Peyer's patch (tissue), 4 donors: ENCODE data around the gene P2RY8.

Experiments used
- POLR2A ChIP-seq, 2 donors: fragments of 450-650 bp; IDR thresholded peaks; one replicate each; pipeline ENCODE4 v1.5.1; 2017; ENCODE audit warnings: antibody characterized with exemption in 2 of 2, mild to moderate bottlenecking in 2 of 2, moderate library complexity in 2 of 2
- TF ChIP-seq, protein P1 (sequence below), 6 experiments: fragments of 450-650 bp in 4 of 6; fragments of 200-600 bp in 2 of 6; sonication (generic) in 1 of 6; IDR thresholded peaks; one replicate each; pipeline ENCODE4 v1.5.1; 2017 to 2019; ENCODE audit warnings: antibody characterized with exemption in 6 of 6, mild to moderate bottlenecking in 3 of 6, moderate library complexity in 1 of 6

DNA sequence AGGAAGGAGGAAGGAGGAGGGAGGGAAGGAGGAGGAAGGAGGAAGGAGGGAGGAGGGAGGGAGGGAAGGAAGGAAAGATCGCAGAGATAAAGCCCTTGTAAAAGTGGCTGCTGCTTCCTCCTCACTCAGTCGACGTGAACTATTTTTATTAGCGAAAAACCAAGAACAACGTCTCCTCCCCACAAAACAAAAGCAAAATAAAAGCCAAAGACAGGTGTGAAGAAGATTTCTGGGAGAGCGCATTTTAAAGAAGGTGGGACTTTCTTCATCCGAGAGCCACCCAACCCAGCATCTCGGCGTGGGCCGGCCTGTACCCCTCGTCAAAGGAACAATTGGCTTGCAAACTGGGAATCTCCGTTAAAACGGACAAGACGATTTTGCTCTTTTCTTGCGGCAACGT is 43.6 kb downstream of the P2RY8 start:
- TF ChIP-seq POLR2A (IDR thresholded peaks at IDR 0.05) = no peak
- TF ChIP-seq, protein P1, sequence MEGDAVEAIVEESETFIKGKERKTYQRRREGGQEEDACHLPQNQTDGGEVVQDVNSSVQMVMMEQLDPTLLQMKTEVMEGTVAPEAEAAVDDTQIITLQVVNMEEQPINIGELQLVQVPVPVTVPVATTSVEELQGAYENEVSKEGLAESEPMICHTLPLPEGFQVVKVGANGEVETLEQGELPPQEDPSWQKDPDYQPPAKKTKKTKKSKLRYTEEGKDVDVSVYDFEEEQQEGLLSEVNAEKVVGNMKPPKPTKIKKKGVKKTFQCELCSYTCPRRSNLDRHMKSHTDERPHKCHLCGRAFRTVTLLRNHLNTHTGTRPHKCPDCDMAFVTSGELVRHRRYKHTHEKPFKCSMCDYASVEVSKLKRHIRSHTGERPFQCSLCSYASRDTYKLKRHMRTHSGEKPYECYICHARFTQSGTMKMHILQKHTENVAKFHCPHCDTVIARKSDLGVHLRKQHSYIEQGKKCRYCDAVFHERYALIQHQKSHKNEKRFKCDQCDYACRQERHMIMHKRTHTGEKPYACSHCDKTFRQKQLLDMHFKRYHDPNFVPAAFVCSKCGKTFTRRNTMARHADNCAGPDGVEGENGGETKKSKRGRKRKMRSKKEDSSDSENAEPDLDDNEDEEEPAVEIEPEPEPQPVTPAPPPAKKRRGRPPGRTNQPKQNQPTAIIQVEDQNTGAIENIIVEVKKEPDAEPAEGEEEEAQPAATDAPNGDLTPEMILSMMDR (IDR thresholded peaks at IDR 0.05) = no peak
